Smooth muscle cell (in vitro differentiated cells): Measurements from ENCODE around the gene SSBP3. TPM values are rescaled to one million over a fixed set of nuclear protein-coding genes. Genes with fewer than 3 reads are reported as not detected.

Source experiments
- DNase-seq: peaks from one replicate; lab custom pipeline; 2025; ENCODE audit not compliant: unreplicated experiment; lab: John Stamatoyannopoulos, UW
- H2AFZ ChIP-seq: fragments of 200-600 bp; sonication (generic); 2 replicates; pipeline ENCODE4 v1.6.0; 2016; ENCODE audit warnings: antibody characterized with exemption, low read depth, mild to moderate bottlenecking
- H3F3A ChIP-seq: fragments of 200-600 bp; sonication (generic); 2 replicates; pipeline ENCODE4 v1.6.0; 2017; ENCODE audit warnings: antibody characterized with exemption, low read depth
- H3K27ac ChIP-seq: fragments of 200-600 bp; sonication (generic); 2 replicates; pipeline ENCODE4 v1.5.1; 2016; ENCODE audit warnings: low read depth, mild to moderate bottlenecking
- H3K27me3 ChIP-seq: fragments of 200-600 bp; sonication (generic); 2 replicates; pipeline ENCODE4 v1.6.1; 2016; ENCODE audit warnings: low read depth, mild to moderate bottlenecking
- H3K36me3 ChIP-seq: fragments of 200-600 bp; sonication (generic); 2 replicates; pipeline ENCODE4 v1.5.1; 2016; ENCODE audit warnings: low read depth
- H3K4me1 ChIP-seq: fragments of 200-600 bp; sonication (generic); 2 replicates; pipeline ENCODE4 v1.5.1; 2016; ENCODE audit warnings: low read depth
- H3K4me2 ChIP-seq: fragments of 200-600 bp; sonication (generic); 2 replicates; pipeline ENCODE4 v1.6.0; 2016; ENCODE audit warnings: mild to moderate bottlenecking
- H3K4me3 ChIP-seq: fragments of 200-600 bp; sonication (generic); 2 replicates; pipeline ENCODE4 v1.5.1; 2016; ENCODE audit warnings: mild to moderate bottlenecking
- H3K79me2 ChIP-seq: fragments of 200-600 bp; sonication (generic); 2 replicates; pipeline ENCODE4 v1.6.0; 2016; ENCODE audit warnings: low read depth, mild to moderate bottlenecking
- H3K9ac ChIP-seq: fragments of 200-600 bp; sonication (generic); 2 replicates; pipeline ENCODE4 v1.6.0; 2016; ENCODE audit warnings: low read depth
- H3K9me3 ChIP-seq: fragments of 200-600 bp; sonication (generic); replicated peaks from 2 replicates; pipeline ENCODE4 v1.5.1; 2016; ENCODE audit warnings: low read depth
- H4K20me1 ChIP-seq: fragments of 200-600 bp; sonication (generic); 2 replicates; pipeline ENCODE4 v1.6.0; 2016; ENCODE audit warnings: low read depth
- CTCF ChIP-seq: fragments of 200-600 bp; sonication (generic); IDR thresholded peaks from 2 replicates; pipeline ENCODE4 v1.5.1; 2017; ENCODE audit warnings: borderline replicate concordance, mild to moderate bottlenecking, antibody characterized with exemption; ENCODE audit not compliant: insufficient read depth, poor library complexity, severe bottlenecking
- WGBS: methylation state at CpG from one replicate; pipeline ENCODE4 v1.1.7; 2016; ENCODE audit warnings: low lambda C conversion rate; 5-methylcytosine and 5-hydroxymethylcytosine counted together
- polyA plus RNA-seq: library from polyadenylated mRNA; unstranded; fragments of >200 nt; fragmentation: Nextera tagmentation; extraction: Ambion mirVana; gene quantifications from 2 replicates; pipeline ENCODE4 v1.2.1, GENCODE V29; 2016
- total RNA-seq: library from RNA; depleted of rRNA; stranded (reverse); fragments of >200 nt; gene quantifications from 2 replicates; pipeline ENCODE4 v1.2.3, GENCODE V29; 2014

The SSBP3 gene
- total and polyA plus RNA-seq, 2 experiments from 2014 or later = 26.5 to 30.1 TPM

GRCh38 chr1:54336116-54336515, 70.1 kb downstream of the SSBP3 start:
- Histone ChIP-seq H3K4me2 (peak overlapping the region; percentile 42), H3K9me3 (no peaks in the 10 kb centered on the region), H3K9ac (peak overlapping the region; percentile 79), H3K4me1 (peaks cover 44% of the 10 kb centered on the region), H3K36me3 (no peaks in the 10 kb centered on the region), H3F3A (peaks cover 18% of the 10 kb centered on the region), H3K27me3 (no peaks in the 10 kb centered on the region), H4K20me1 (peaks cover 46% of the 10 kb centered on the region), H3K79me2 (peaks cover 42% of the 10 kb centered on the region), H3K27ac (peak overlapping the region; percentile 96), H3K4me3 (no peak overlapping the region), H2AFZ (no peak overlapping the region)
- DNase-seq = no peak
- 35% methylated on average over 5 of the region's 5 CpGs for WGBS
- no peak for TF ChIP-seq CTCF

GRCh38 chr1:54335755-54336108, 70.5 kb downstream of the SSBP3 start:
- Histone ChIP-seq H4K20me1 (peaks cover 46% of the 10 kb centered on the region), H3F3A (peaks cover 18% of the 10 kb centered on the region), H3K9ac (peak overlapping the region; percentile 79), H3K36me3 (no peaks in the 10 kb centered on the region), H3K79me2 (peaks cover 44% of the 10 kb centered on the region), H3K27me3 (no peaks in the 10 kb centered on the region), H3K9me3 (no peaks in the 10 kb centered on the region), H3K4me3 (peak overlapping the region; percentile 11), H3K27ac (peak overlapping the region; percentile 96), H3K4me1 (peaks cover 48% of the 10 kb centered on the region), H2AFZ (peak overlapping the region; percentile 13), H3K4me2 (peak overlapping the region; percentile 78)
- no peak for DNase-seq
- 16% methylated on average over 7 of the region's 7 CpGs for WGBS
- no peak for TF ChIP-seq CTCF

- no peak for DNase-seq
- Histone ChIP-seq H3K4me2 (peak overlapping the region; percentile 78), H3K79me2 (peaks cover 44% of the 10 kb centered on the region), H3K27ac (peak overlapping the region; percentile 96), H3K27me3 (no peaks in the 10 kb centered on the region), H3K4me1 (peaks cover 50% of the 10 kb centered on the region), H3F3A (peaks cover 14% of the 10 kb centered on the region), H2AFZ (peak overlapping the region; percentile 13), H3K9ac (peak overlapping the region; percentile 79), H4K20me1 (peaks cover 46% of the 10 kb centered on the region), H3K36me3 (no peaks in the 10 kb centered on the region), H3K9me3 (no peaks in the 10 kb centered on the region), H3K4me3 (peak overlapping the region; percentile 11)
- 20% methylated on average over 13 of the region's 13 CpGs for WGBS
- no peak for TF ChIP-seq CTCF
Measured at GRCh38 chr1:54335011-54335754, 71.0 kb downstream of the SSBP3 start.
